Common myeloid progenitor, CD34-positive (primary cell): ENCODE data around the gene SERPINE1.

ENCODE experiments used
- CTCF ChIA-PET: fragments of 350-600 bp; sonication (Branson Sonifier 250); formaldehyde crosslinking; loops from one replicate; lab custom pipeline; 2021; ENCODE audit warnings: antibody characterized with exemption; lab: Charles Lee
- POLR2A ChIA-PET: fragments of 350-600 bp; sonication (Branson Sonifier 250); formaldehyde crosslinking; loops from one replicate; lab custom pipeline; 2021; ENCODE audit warnings: antibody characterized with exemption; lab: Charles Lee
- DNase-seq, 3 donors: peaks; one replicate each; pipeline versions ENCODE4 v3.0.0 to v3.0.0-alpha.2; 2013
- H3K27ac ChIP-seq, 2 experiments: 1 replicate in 1 of 2; 2 replicates in 1 of 2; pipeline ENCODE4 v1.7.0; 2013; ENCODE audit warnings: inconsistent platforms in 2 of 2, low read length in 2 of 2, mild to moderate bottlenecking in 2 of 2, low read depth in 1 of 2, moderate library complexity in 1 of 2; ENCODE audit not compliant: severe bottlenecking in 2 of 2, insufficient read depth in 1 of 2, poor library complexity in 1 of 2
- H3K27me3 ChIP-seq, 5 experiments: replicated peaks in 2 of 5; 1 replicate in 3 of 5; 2 replicates in 2 of 5; pipeline versions ENCODE4 v1.6.1 to v1.7.0; 2013; ENCODE audit warnings: low read length in 4 of 5, mild to moderate bottlenecking in 2 of 5, moderate library complexity in 2 of 5, inconsistent platforms in 1 of 5; ENCODE audit not compliant: insufficient read depth in 5 of 5, control insufficient read depth in 4 of 5
- H3K36me3 ChIP-seq, 4 experiments: 1 replicate in 2 of 4; 2 replicates in 2 of 4; pipeline versions ENCODE4 v1.6.1 to v1.7.0; 2013; ENCODE audit warnings: low read length in 3 of 4, control low read depth in 1 of 4, mild to moderate bottlenecking in 1 of 4; ENCODE audit not compliant: control insufficient read depth in 4 of 4, insufficient read depth in 4 of 4
- H3K4me1 ChIP-seq, 4 experiments: 1 replicate in 3 of 4; 2 replicates in 1 of 4; pipeline versions ENCODE4 v1.6.1 to v1.7.1; 2013; ENCODE audit warnings: low read length in 3 of 4, mild to moderate bottlenecking in 3 of 4, control low read depth in 1 of 4, inconsistent platforms in 1 of 4, moderate library complexity in 1 of 4; ENCODE audit not compliant: control insufficient read depth in 4 of 4, insufficient read depth in 4 of 4; ENCODE audit errors: control extremely low read depth in 1 of 4
- H3K4me3 ChIP-seq, 7 experiments: 1 replicate in 4 of 7; 2 replicates in 3 of 7; pipeline versions ENCODE4 v1.5.1 to v1.7.0; 2013; ENCODE audit warnings: mild to moderate bottlenecking in 7 of 7, low read length in 6 of 7, moderate library complexity in 6 of 7, inconsistent platforms in 2 of 7, low read depth in 2 of 7, control low read depth in 1 of 7; ENCODE audit not compliant: insufficient read depth in 4 of 7, control insufficient read depth in 1 of 7; ENCODE audit errors: extremely low read depth in 1 of 7
- H3K9me3 ChIP-seq, 5 experiments: 1 replicate in 4 of 5; 2 replicates in 1 of 5; pipeline versions ENCODE4 v1.6.1 to v1.7.1; 2013; ENCODE audit warnings: low read length in 4 of 5, mild to moderate bottlenecking in 2 of 5, inconsistent platforms in 1 of 5, low read depth in 1 of 5, moderate library complexity in 1 of 5; ENCODE audit not compliant: control insufficient read depth in 4 of 5, insufficient read depth in 2 of 5; ENCODE audit errors: control extremely low read depth in 1 of 5
- WGBS: methylation state at CpG from one replicate; pipeline ENCODE4 v1.1.5; 2013; ENCODE audit not compliant: insufficient coverage; 5-methylcytosine and 5-hydroxymethylcytosine counted together

SERPINE1 gene

GRCh38 chr7:101151908-101152651 is 25.2 kb downstream of the SERPINE1 start:
- Histone ChIP-seq H3K36me3 (no peaks in the 10 kb centered on the region), H3K27me3 (peaks cover 2 to 12% (median 3%) of the 10 kb centered on the region in 5 experiments), H3K4me1 (peaks cover 0 to 11% (median 8%) of the 10 kb centered on the region in 4 experiments), H3K4me3 (no peak overlapping the region), H3K9me3 (no peaks in the 10 kb centered on the region), H3K27ac (no peak overlapping the region)
- DNase-seq: no peak
- WGBS: no CpG with 5 or more reads among the region's 2 CpGs
- ChIA-PET POLR2A (interaction anchor here (0.6 kb wide), 1 partner anchor 33 kb away, joined by 3 read pairs; no protein-coding TSS in a partner anchor), CTCF (interaction anchor here (0.7 to 2.7 kb wide), 3 partner anchors 8 to 14 kb away, joined by 3 to 14 read pairs (median 10); no protein-coding TSS in a partner anchor)

DNA sequence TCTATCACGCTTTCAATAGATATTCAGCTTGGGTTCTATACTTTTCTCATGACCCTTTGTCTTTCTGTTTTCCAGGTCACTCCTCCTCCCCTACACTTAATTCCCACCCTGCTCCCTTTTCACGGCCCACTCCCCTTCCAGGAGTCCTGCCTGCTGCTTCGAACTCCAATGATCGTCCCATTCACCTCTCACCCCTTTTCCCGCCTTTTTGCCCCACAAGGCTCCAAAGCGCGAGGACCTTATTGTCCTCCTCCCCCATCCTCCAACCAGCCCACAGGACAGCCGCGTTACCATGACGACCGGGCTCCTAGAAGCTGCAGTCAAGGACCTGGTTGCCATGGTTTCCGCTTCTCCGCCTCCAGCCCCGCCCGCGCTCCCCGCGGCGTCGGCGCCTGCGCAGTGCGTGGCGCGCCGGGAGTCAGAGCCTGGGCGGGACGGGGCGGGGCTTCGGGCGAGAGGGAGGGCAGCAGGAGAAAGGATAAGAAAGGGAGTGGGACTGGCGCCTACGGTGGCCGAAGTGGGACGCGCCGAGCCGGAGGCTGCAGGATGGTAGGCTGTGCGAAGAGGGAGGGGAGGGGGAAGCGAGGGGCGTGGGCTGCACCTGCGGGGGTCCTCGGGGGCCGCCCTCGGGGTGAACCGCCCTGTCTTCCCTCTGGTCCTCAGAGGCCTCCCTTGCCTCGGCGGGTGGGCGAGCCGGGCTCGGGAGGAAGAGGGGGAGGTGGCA is 27.2 kb downstream of the SERPINE1 start, which contains the start of gene AP1S1:
AP1S1 (plus strand) TSS at position 508 of the 724 bp plus-strand sequence; CDS start at position 547, 39 bp downstream.
- Histone ChIP-seq H3K36me3 (peaks cover 0 to 6% (median 2%) of the 10 kb centered on the region in 4 experiments), H3K4me3 (peak within 1 kb of the TSS; percentile 41 to 80 (median 66)), H3K27me3 (peaks cover 0 to 9% (median 2%) of the 10 kb centered on the region in 5 experiments), H3K9me3 (no peaks in the 10 kb centered on the region), H3K27ac (peak within 1 kb of the TSS in 1 of 2 experiments; percentile 25), H3K4me1 (peaks cover 0 to 11% (median 8%) of the 10 kb centered on the region in 4 experiments)
- WGBS: 5% methylated on average over 29 of the region's 51 CpGs
- CTCF ChIA-PET: interaction anchor here (1.2 to 2.7 kb wide), 3 partner anchors 10 to 60 kb away, joined by 6 to 14 read pairs (median 10); no protein-coding TSS in a partner anchor
- DNase-seq: peak; percentile 87 to 90 (median 89)
- POLR2A ChIA-PET: no interaction called here

GRCh38 chr7:101154693-101155102 is 27.8 kb downstream of the SERPINE1 start:
- 0% methylated on average over 22 of the region's 34 CpGs for WGBS
- ChIA-PET POLR2A (no interaction called here), CTCF (interaction anchor here (1.0 kb wide), 2 partner anchors 8 to 17 kb away, joined by 3 to 4 read pairs; no protein-coding TSS in a partner anchor)
- DNase-seq: no peak
- H3K27me3 ChIP-seq: peaks cover 0 to 9% (median 2%) of the 10 kb centered on the region in 5 experiments
- peaks cover 0 to 11% (median 8%) of the 10 kb centered on the region in 4 experiments for H3K4me1 ChIP-seq
- no peaks in the 10 kb centered on the region for H3K9me3 ChIP-seq
- H3K4me3 ChIP-seq: peak overlapping the region; percentile 41 to 80 (median 66)
- H3K36me3 ChIP-seq: peaks cover 0 to 9% (median 2%) of the 10 kb centered on the region in 4 experiments
- peak overlapping the region in 1 of 2 experiments; percentile 25 for H3K27ac ChIP-seq

GRCh38 chr7:101155303-101155702 is 28.4 kb downstream of the SERPINE1 start:
- POLR2A ChIA-PET: no interaction called here

DNA sequence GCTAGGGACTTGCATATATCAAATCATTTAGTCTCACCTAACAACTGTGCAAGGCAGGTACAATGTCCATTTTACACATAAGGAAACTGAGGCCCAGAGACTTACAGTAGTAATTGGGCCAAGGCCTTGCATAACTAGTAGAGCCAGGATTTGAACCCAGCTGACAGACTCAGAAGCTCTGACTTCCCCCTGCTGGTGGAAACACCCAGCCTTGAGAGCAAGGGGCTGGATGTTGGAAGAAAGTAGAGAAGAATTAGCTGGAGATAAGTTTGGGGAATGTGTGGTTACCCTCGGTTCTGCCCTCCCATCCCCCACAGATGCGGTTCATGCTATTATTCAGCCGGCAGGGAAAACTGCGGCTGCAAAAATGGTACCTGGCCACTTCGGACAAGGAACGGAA is 29.4 kb downstream of the SERPINE1 start:
- Histone ChIP-seq H3K27ac (no peak overlapping the region), H3K4me3 (no peak overlapping the region), H3K9me3 (no peaks in the 10 kb centered on the region), H3K36me3 (peaks cover 0 to 12% (median 2%) of the 10 kb centered on the region in 4 experiments), H3K4me1 (peaks cover 0 to 11% (median 8%) of the 10 kb centered on the region in 4 experiments), H3K27me3 (peaks cover 0 to 9% (median 2%) of the 10 kb centered on the region in 5 experiments)
- POLR2A ChIA-PET: interaction anchor here (0.6 kb wide), 1 partner anchor 8 kb away, joined by 4 read pairs; no protein-coding TSS in a partner anchor
- WGBS: 100% methylated on average over 6 of the region's 6 CpGs
- CTCF ChIA-PET: interaction anchor here (0.6 to 2.3 kb wide), 10 partner anchors 9 to 126 kb away, joined by 3 to 14 read pairs (median 4); no protein-coding TSS in a partner anchor
- DNase-seq: no peak

More at GRCh38 chr7:101155303-101155702, 28.4 kb downstream of the SERPINE1 start:
- H3K9me3 ChIP-seq: no peaks in the 10 kb centered on the region
- peak overlapping the region in 6 of 7 experiments; percentile 43 to 80 (median 70) for H3K4me3 ChIP-seq
- 49% methylated on average over 4 of the region's 4 CpGs for WGBS
- H3K36me3 ChIP-seq: peaks cover 0 to 12% (median 2%) of the 10 kb centered on the region in 4 experiments
- peaks cover 0 to 11% (median 8%) of the 10 kb centered on the region in 4 experiments for H3K4me1 ChIP-seq
- H3K27me3 ChIP-seq: peaks cover 0 to 9% (median 2%) of the 10 kb centered on the region in 5 experiments
- CTCF ChIA-PET: interaction anchor here (1.0 to 2.2 kb wide), 7 partner anchors 9 to 127 kb away, joined by 3 to 14 read pairs (median 4); no protein-coding TSS in a partner anchor
- no peak overlapping the region for H3K27ac ChIP-seq
- DNase-seq: no peak

DNA sequence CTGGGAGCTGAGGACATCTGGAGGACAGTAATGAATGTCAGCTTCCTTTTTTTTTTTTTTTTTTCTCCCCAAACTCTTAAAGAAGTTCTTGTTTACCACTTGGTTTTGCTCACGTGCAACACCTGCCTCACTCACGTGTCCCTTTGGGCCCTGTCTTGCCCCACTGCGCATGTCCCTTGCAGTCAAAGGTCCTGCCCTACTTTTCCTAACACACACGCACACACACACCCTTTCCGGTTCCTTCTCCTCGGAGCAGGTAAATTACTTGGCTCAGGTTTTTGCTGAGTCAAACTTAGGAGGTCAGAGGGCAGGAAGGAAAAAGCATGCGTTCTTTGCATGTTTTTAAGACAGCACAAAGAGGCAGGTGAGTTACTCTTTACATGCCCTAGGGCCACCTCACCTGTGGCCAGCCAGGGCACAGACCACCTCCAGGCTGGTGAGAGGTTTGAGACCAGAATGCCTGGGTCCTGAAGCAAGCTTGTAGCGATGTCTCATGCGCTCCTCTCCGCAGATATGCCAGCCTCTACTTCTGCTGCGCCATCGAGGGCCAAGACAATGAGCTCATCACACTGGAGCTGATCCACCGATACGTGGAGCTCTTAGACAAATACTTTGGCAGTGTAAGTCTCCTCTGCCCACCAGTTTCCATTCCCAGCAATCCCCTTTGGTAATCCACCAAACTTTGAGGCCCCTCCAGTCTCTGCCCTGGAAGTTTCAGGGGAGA is 30.1 kb downstream of the SERPINE1 start:
- no peak overlapping the region for H3K4me3 ChIP-seq
- CTCF ChIA-PET: interaction anchor here (0.6 to 2.3 kb wide), 10 partner anchors 9 to 138 kb away, joined by 3 to 14 read pairs (median 4); no protein-coding TSS in a partner anchor
- 96% methylated on average over 11 of the region's 14 CpGs for WGBS
- H3K4me1 ChIP-seq: peaks cover 0 to 11% (median 8%) of the 10 kb centered on the region in 4 experiments
- H3K27me3 ChIP-seq: peaks cover 0 to 8% (median 3%) of the 10 kb centered on the region in 5 experiments
- DNase-seq: no peak
- POLR2A ChIA-PET: interaction anchor here (0.6 kb wide), 1 partner anchor 9 kb away, joined by 4 read pairs; no protein-coding TSS in a partner anchor
- no peaks in the 10 kb centered on the region for H3K9me3 ChIP-seq
- no peak overlapping the region for H3K27ac ChIP-seq
- H3K36me3 ChIP-seq: peaks cover 0 to 12% (median 2%) of the 10 kb centered on the region in 4 experiments
